SK-N-SH (cell line): Measurements from ENCODE around the gene SPAM1. TPM values are rescaled to one million over a fixed set of nuclear protein-coding genes. Genes with fewer than 3 reads are reported as not detected.

ENCODE experiments used
- CTCF ChIA-PET: fragments of 300-600, 350-600 bp; formaldehyde crosslinking; extraction: SDS; loops from one replicate; lab custom pipeline; 2021; lab: Yijun Ruan, JAX
- POLR2A ChIA-PET: fragments of 350-600 bp; sonication (Branson Sonifier 250); formaldehyde crosslinking; extraction: SDS; loops from one replicate; lab custom pipeline; 2020; ENCODE audit warnings: antibody characterized with exemption, inconsistent platforms; lab: Yijun Ruan, JAX
- DNase-seq: peaks from one replicate; pipeline ENCODE4 v3.0.0; 2012
- H2AFZ ChIP-seq: fragments of 200-600 bp; sonication (generic); 2 replicates; pipeline ENCODE4 v1.8.1; 2016; ENCODE audit warnings: antibody characterized with exemption, mild to moderate bottlenecking, low read depth
- H3F3A ChIP-seq: fragments of 200-600 bp; sonication (generic); replicated peaks from 2 replicates; pipeline ENCODE3; 2016; ENCODE audit warnings: antibody characterized with exemption, mild to moderate bottlenecking; ENCODE audit not compliant: insufficient read depth
- H3K27ac ChIP-seq, 2 experiments: fragments of 200-500 bp in 1 of 2; fragments of 200-600 bp in 1 of 2; sonication (Bioruptor generic) in 1 of 2; sonication (generic), shearing (Covaris generic) in 1 of 2; 2 replicates each; pipeline versions ENCODE4 v1.5.1 to v1.6.1; 2014 to 2016; ENCODE audit warnings: low read depth in 2 of 2, inconsistent platforms in 1 of 2, low read length in 1 of 2, mild to moderate bottlenecking in 1 of 2, mixed read lengths in 1 of 2
- H3K27me3 ChIP-seq: fragments of 200-600 bp; sonication (generic), shearing (Covaris generic); 2 replicates; pipeline ENCODE4 v1.6.1; 2016; ENCODE audit warnings: mixed run types; ENCODE audit not compliant: insufficient read depth
- H3K36me3 ChIP-seq, 2 experiments: fragments of 200-500 bp in 1 of 2; fragments of 200-600 bp in 1 of 2; sonication (Bioruptor generic) in 1 of 2; sonication (generic) in 1 of 2; replicated peaks in 1 of 2; 2 replicates each; pipeline versions ENCODE3 to v1.5.1; 2014 to 2016; ENCODE audit warnings: low read length in 1 of 2, mild to moderate bottlenecking in 1 of 2; ENCODE audit not compliant: insufficient read depth in 2 of 2, control insufficient read depth in 1 of 2
- H3K4me1 ChIP-seq, 2 experiments: fragments of 200-500 bp in 1 of 2; fragments of 200-600 bp in 1 of 2; sonication (Bioruptor generic) in 1 of 2; sonication (generic), shearing (Covaris generic) in 1 of 2; 2 replicates each; pipeline versions ENCODE4 v1.5.1 to v1.6.1; 2014 to 2016; ENCODE audit warnings: low read depth in 1 of 2, low read length in 1 of 2, mixed run types in 1 of 2; ENCODE audit not compliant: insufficient read depth in 2 of 2, control insufficient read depth in 1 of 2
- H3K4me2 ChIP-seq: fragments of 200-600 bp; sonication (generic), shearing (Covaris generic); 2 replicates; pipeline ENCODE4 v1.6.1; 2017; ENCODE audit warnings: mixed run types
- H3K4me3 ChIP-seq, 2 experiments: fragments of 200-500 bp in 1 of 2; fragments of 200-600 bp in 1 of 2; sonication (Bioruptor generic) in 1 of 2; sonication (generic), shearing (Covaris generic) in 1 of 2; 2 replicates each; pipeline versions ENCODE4 v1.5.1 to v1.8.1; 2014 to 2016; ENCODE audit warnings: low read depth in 2 of 2, inconsistent platforms in 1 of 2, low read length in 1 of 2, mild to moderate bottlenecking in 1 of 2, mixed read lengths in 1 of 2, moderate library complexity in 1 of 2
- H3K79me2 ChIP-seq: fragments of 200-600 bp; sonication (generic); 2 replicates; pipeline ENCODE4 v1.8.1; 2017; ENCODE audit warnings: mild to moderate bottlenecking; ENCODE audit not compliant: insufficient read depth
- H3K9ac ChIP-seq: fragments of 200-600 bp; sonication (generic); 2 replicates; pipeline ENCODE4 v1.6.1; 2017; ENCODE audit warnings: mixed run types
- H3K9me2 ChIP-seq: fragments of 200-600 bp; sonication (generic); 2 replicates; pipeline ENCODE4 v1.6.1; 2017; ENCODE audit warnings: mixed run types
- H3K9me3 ChIP-seq: fragments of 200-600 bp; sonication (generic); 2 replicates; pipeline ENCODE4 v1.6.1; 2017; ENCODE audit warnings: mixed run types, mild to moderate bottlenecking, moderate library complexity
- H4K20me1 ChIP-seq: fragments of 200-600 bp; sonication (generic); 2 replicates; pipeline ENCODE4 v1.6.1; 2017; ENCODE audit warnings: mild to moderate bottlenecking, mixed run types; ENCODE audit not compliant: insufficient read depth
- FOXJ3 ChIP-seq: sonication (generic); formaldehyde crosslinking; IDR thresholded peaks from 2 replicates; pipeline ENCODE4 v1.5.1; 2020; ENCODE audit warnings: mild to moderate bottlenecking, missing genetic modification reagents
- GABPA ChIP-seq: IDR thresholded peaks from 2 replicates; pipeline ENCODE4 v1.4.0; 2012; ENCODE audit warnings: low read depth, mild to moderate bottlenecking
- GATA2 ChIP-seq: sonication (generic); formaldehyde crosslinking; IDR thresholded peaks from 2 replicates; pipeline ENCODE4 v1.5.0; 2020; ENCODE audit warnings: mild to moderate bottlenecking, missing genetic modification reagents
- POLR2AphosphoS5 ChIP-seq: IDR thresholded peaks from 2 replicates; pipeline ENCODE4 v1.6.1; 2012; ENCODE audit warnings: low read depth, low read length
- REST ChIP-seq: IDR thresholded peaks from 2 replicates; pipeline ENCODE4 v1.6.1; 2012; ENCODE audit warnings: mild to moderate bottlenecking, low read depth, low read length, moderate library complexity
- RXRA ChIP-seq: IDR thresholded peaks from 2 replicates; pipeline ENCODE4 v1.4.0; 2012; ENCODE audit warnings: low read depth, mild to moderate bottlenecking, borderline replicate concordance
- USF1 ChIP-seq: IDR thresholded peaks from 2 replicates; pipeline ENCODE4 v1.4.0; 2012; ENCODE audit warnings: low read depth, borderline replicate concordance
- USF2 ChIP-seq: fragments of 150-350 bp; IDR thresholded peaks from 2 replicates; pipeline ENCODE4 v1.6.1; 2017; ENCODE audit warnings: antibody characterized with exemption, low read length, low read depth, borderline replicate concordance
- YY1 ChIP-seq: IDR thresholded peaks from 2 replicates; pipeline ENCODE4 v1.4.0; 2012; ENCODE audit warnings: low read depth, mild to moderate bottlenecking
- ZBTB33 ChIP-seq: IDR thresholded peaks from 2 replicates; pipeline ENCODE4 v1.4.0; 2012; ENCODE audit warnings: low read depth, borderline replicate concordance
- WGBS: methylation state at CpG from one replicate; pipeline ENCODE4 v1.1.6; 2017; ENCODE audit warnings: low lambda C conversion rate; 5-methylcytosine and 5-hydroxymethylcytosine counted together
- polyA plus RNA-seq, 3 experiments: library from polyadenylated mRNA; depleted of rRNA; stranded (reverse); fragments of >200 nt; gene quantifications; 2 replicates each; pipeline ENCODE4 v1.2.3, GENCODE V29; 2012

Gene SPAM1
- polyA plus RNA-seq, 1 of the 3 experiments (the other 2 are of a cell fraction) = not detected

GRCh38 chr7:123972831-123973230 is 47.8 kb downstream of the SPAM1 start:
- Histone ChIP-seq H3K4me1 (peaks cover 0 to 2% of the 10 kb centered on the region in 2 experiments; a peak in 1 of 4 replicates), H3K4me3 (no peak overlapping the region), H3K9me3 (no peaks in the 10 kb centered on the region), H3K27ac (no peak overlapping the region), H3K79me2 (no peaks in the 10 kb centered on the region), H4K20me1 (no peaks in the 10 kb centered on the region), H3K27me3 (no peaks in the 10 kb centered on the region), H2AFZ (no peak overlapping the region), H3K9me2 (no peaks in the 10 kb centered on the region), H3K9ac (no peak overlapping the region), H3K36me3 (no peaks in the 10 kb centered on the region), H3K4me2 (no peak overlapping the region), H3F3A (no peaks in the 10 kb centered on the region)
- no peak for DNase-seq
- ChIA-PET CTCF (no interaction called here), POLR2A (no interaction called here)
- no peak for TF ChIP-seq RXRA
- no peak for TF ChIP-seq POLR2AphosphoS5
- TF ChIP-seq YY1 = no peak
- no peak for TF ChIP-seq REST
- TF ChIP-seq USF1 = no peak
- no peak for TF ChIP-seq GATA2 (CRISPR knock-in tag)
- TF ChIP-seq ZBTB33 = no peak
- no peak for TF ChIP-seq FOXJ3 (CRISPR knock-in tag)
- TF ChIP-seq USF2 = no peak
- TF ChIP-seq GABPA = no peak
- WGBS = 4% methylated on average over 1 of the region's 1 CpG
